Spleen (tissue), 11 donors: ENCODE data around the gene PRUNE2. TPM values are rescaled to one million over a fixed set of nuclear protein-coding genes. Genes with fewer than 3 reads are reported as not detected.

Source experiments
- DNase-seq: peaks from one replicate; pipeline ENCODE4 v3.0.0-alpha.2; 2020
- H3K27ac ChIP-seq, 8 donors: fragments of 200-600 bp; sonication (generic) in 7 of 8; 1 replicate in 4 of 8; 2 replicates in 4 of 8; pipeline versions ENCODE4 v1.5.0 to v1.8.0; 2016 to 2021; ENCODE audit warnings: inconsistent platforms in 4 of 8, mild to moderate bottlenecking in 4 of 8, moderate library complexity in 1 of 8
- H3K27me3 ChIP-seq, 7 donors: fragments of 200-600 bp; sonication (generic) in 6 of 7; replicated peaks in 1 of 7; 1 replicate in 4 of 7; 2 replicates in 3 of 7; pipeline versions ENCODE4 v1.5.0 to v1.8.0; 2016 to 2021; ENCODE audit warnings: inconsistent platforms in 3 of 7, mild to moderate bottlenecking in 1 of 7
- H3K36me3 ChIP-seq, 6 donors: fragments of 200-600 bp; sonication (generic) in 5 of 6; 1 replicate in 4 of 6; 2 replicates in 2 of 6; pipeline versions ENCODE4 v1.5.0 to v1.8.0; 2016 to 2021; ENCODE audit warnings: inconsistent platforms in 2 of 6
- H3K4me1 ChIP-seq, 6 donors: fragments of 200-600 bp; sonication (generic) in 5 of 6; 1 replicate in 3 of 6; 2 replicates in 3 of 6; pipeline versions ENCODE4 v1.5.0 to v1.8.0; 2016 to 2021; ENCODE audit warnings: inconsistent platforms in 3 of 6
- H3K4me3 ChIP-seq, 8 donors: fragments of 200-600 bp; sonication (generic) in 7 of 8; 1 replicate in 4 of 8; 2 replicates in 4 of 8; pipeline versions ENCODE4 v1.5.0 to v1.8.0; 2016 to 2021; ENCODE audit warnings: inconsistent platforms in 4 of 8, mild to moderate bottlenecking in 4 of 8, moderate library complexity in 2 of 8
- H3K9me3 ChIP-seq, 8 donors: fragments of 200-600 bp; sonication (generic) in 7 of 8; 1 replicate in 4 of 8; 2 replicates in 4 of 8; pipeline versions ENCODE4 v1.5.0 to v1.8.0; 2016 to 2021; ENCODE audit warnings: inconsistent platforms in 4 of 8
- CTCF ChIP-seq, 11 experiments: fragments of 200-600 bp in 7 of 11; fragments of 450-650 bp in 4 of 11; sonication (generic) in 4 of 11; IDR thresholded peaks in 8 of 11; conservative IDR thresholded peaks in 3 of 11; 1 replicate in 7 of 11; 2 replicates in 4 of 11; pipeline versions ENCODE4 v1.4.0 to v1.8.0; 2016 to 2021; ENCODE audit warnings: antibody characterized with exemption in 11 of 11, inconsistent platforms in 4 of 11, mild to moderate bottlenecking in 1 of 11
- POLR2A ChIP-seq, 3 donors: fragments of 450-650 bp; IDR thresholded peaks; one replicate each; pipeline ENCODE4 v1.5.1; 2017; ENCODE audit warnings: antibody characterized with exemption in 3 of 3, mild to moderate bottlenecking in 1 of 3
- POLR2AphosphoS5 ChIP-seq, 3 donors: sonication (generic); formaldehyde crosslinking; IDR thresholded peaks; one replicate each; pipeline ENCODE4 v1.5.1; 2017; ENCODE audit warnings: antibody characterized with exemption in 3 of 3
- WGBS, 5 donors: extraction: QIAGEN DNeasy Blood & Tissue Kit in 3 of 5; methylation state at CpG; one replicate each; pipeline versions ENCODE4 v1.1.5 to v1.1.7; 2013 to 2018; 5-methylcytosine and 5-hydroxymethylcytosine counted together
- intact Hi-C: fragments of 100-400 bp; cut with DNase I; formaldehyde crosslinking; loops from one replicate; pipeline ENCODE4 v1.15.0; 2023; ENCODE audit warnings: low total_unique reads
- polyA plus RNA-seq, 3 donors: library from polyadenylated mRNA; stranded (reverse); fragments of 200-250 nt; gene quantifications; one replicate each; pipeline ENCODE4 v1.2.1, GENCODE V29; 2013
- total RNA-seq, 7 donors: library from RNA; depleted of rRNA in 3 of 7; stranded (reverse); fragments of >200 nt in 3 of 7; fragmentation: NEBNext Ultra II Directional in 4 of 7; extraction: Animal tissue kit (Norgen Biotek cat#: 25700) in 4 of 7; gene quantifications; one replicate each; pipeline versions ENCODE4 v1.1.0 to v1.2.1, GENCODE V29; 2016 to 2021
- donor health status: healthy with polysubstance abuse.
- donor health status: DM: no; HTN: no; CAD: no; lungs with moderate emphysema.
- donor health status: DM: no; HTN: no; CAD: no.
- donor health status: Bipolar disorder and iron deficiency.
- donor health status: healthy.
- donor health status: DM: no; HTN: no; CAD: no.
- donor health status: DM: yes; HTN: yes; CAD: no.

Gene PRUNE2
- total and polyA plus RNA-seq, 10 donors: 3.3 to 23.6 (median 14.0) TPM

- H3K27ac ChIP-seq: peak overlapping the region in 2 of 8 donors; percentile 11 to 24
- 24 to 35% (median 32%) methylated on average over 6 of the region's 6 CpGs for WGBS, 5 donors
- intact Hi-C loops: no loop called here
Observed at GRCh38 chr9:76912636-76913275, 6.8 kb upstream of the PRUNE2 start.

GRCh38 chr9:76911971-76912370, 6.1 kb upstream of the PRUNE2 start:
- Histone ChIP-seq H3K27me3 (peaks cover 0 to 52% (median 0%) of the 10 kb centered on the region in 7 donors), H3K9me3 (no peaks in the 10 kb centered on the region), H3K27ac (peak overlapping the region in 2 of 8 donors; percentile 0 to 24), H3K36me3 (no peaks in the 10 kb centered on the region), H3K4me3 (no peak overlapping the region), H3K4me1 (no peaks in the 10 kb centered on the region)
- 69 to 85% (median 83%) methylated on average over 1 of the region's 1 CpG for WGBS, 5 donors
- TF ChIP-seq CTCF (IDR thresholded peaks at IDR 0.05 in 8 of 11, conservative IDR thresholded peaks at IDR 0.05 in 3 of 11): no peak
- no peak for TF ChIP-seq POLR2AphosphoS5 (IDR thresholded peaks at IDR 0.05)
- TF ChIP-seq POLR2A (IDR thresholded peaks at IDR 0.05): no peak
- no peak for DNase-seq
- intact Hi-C loops: no loop called here

More at GRCh38 chr9:76912636-76913275, 6.8 kb upstream of the PRUNE2 start:
- Histone ChIP-seq H3K36me3 (no peaks in the 10 kb centered on the region), H3K9me3 (no peaks in the 10 kb centered on the region), H3K4me1 (no peaks in the 10 kb centered on the region), H3K4me3 (no peak overlapping the region), H3K27me3 (peaks cover 0 to 44% (median 0%) of the 10 kb centered on the region in 7 donors)
- TF ChIP-seq POLR2A (IDR thresholded peaks at IDR 0.05) (no peak), POLR2AphosphoS5 (IDR thresholded peaks at IDR 0.05) (peak in 1 of 3 donors; percentile 27), CTCF (IDR thresholded peaks at IDR 0.05 in 8 of 11, conservative IDR thresholded peaks at IDR 0.05 in 3 of 11) (no peak)
- DNase-seq: no peak

GRCh38 chr9:76910861-76911260, 4.9 kb upstream of the PRUNE2 start:
- no peak for TF ChIP-seq POLR2AphosphoS5 (IDR thresholded peaks at IDR 0.05)
- TF ChIP-seq POLR2A (IDR thresholded peaks at IDR 0.05): no peak
- TF ChIP-seq CTCF (IDR thresholded peaks at IDR 0.05 in 8 of 11, conservative IDR thresholded peaks at IDR 0.05 in 3 of 11): no peak
- Histone ChIP-seq H3K27me3 (peaks cover 0 to 55% (median 10%) of the 10 kb centered on the region in 7 donors), H3K4me1 (peaks cover 0 to 9% (median 4%) of the 10 kb centered on the region in 6 donors), H3K4me3 (no peak overlapping the region), H3K9me3 (no peaks in the 10 kb centered on the region), H3K36me3 (no peaks in the 10 kb centered on the region), H3K27ac (no peak overlapping the region)
- WGBS, 5 donors: 63 to 88% (median 83%) methylated on average over 1 to 3 of the region's 3 CpGs
- intact Hi-C loops: no loop called here
- no peak for DNase-seq

- no peak for DNase-seq
- peaks cover 0 to 90% (median 20%) of the 10 kb centered on the region in 7 donors for H3K27me3 ChIP-seq
- no peak overlapping the region for H3K27ac ChIP-seq
- H3K4me1 ChIP-seq: peaks cover 0 to 14% (median 7%) of the 10 kb centered on the region in 6 donors
- no peaks in the 10 kb centered on the region for H3K9me3 ChIP-seq
- peak overlapping the region in 3 of 8 donors; percentile 2 to 52 (median 20) for H3K4me3 ChIP-seq
- intact Hi-C loops: no loop called here
- no peaks in the 10 kb centered on the region for H3K36me3 ChIP-seq
- WGBS, 5 donors: 15 to 26% (median 22%) methylated on average over 5 of the region's 5 CpGs
- no peak for TF ChIP-seq POLR2AphosphoS5 (IDR thresholded peaks at IDR 0.05)
- TF ChIP-seq CTCF (IDR thresholded peaks at IDR 0.05 in 8 of 11, conservative IDR thresholded peaks at IDR 0.05 in 3 of 11): no peak
- no peak for TF ChIP-seq POLR2A (IDR thresholded peaks at IDR 0.05)
Observed at GRCh38 chr9:76906647-76906975, 697 bp upstream of the PRUNE2 start.
